Gastrocnemius medialis (tissue), 4 donors: ENCODE measurements around the gene UQCC5.

Source experiments
- CTCF ChIP-seq, 5 experiments: fragments of 450-650 bp in 3 of 5; fragments of 200-600 bp in 2 of 5; sonication (generic) in 2 of 5; IDR thresholded peaks in 4 of 5; conservative IDR thresholded peaks in 1 of 5; 1 replicate in 4 of 5; 2 replicates in 1 of 5; pipeline ENCODE4 v1.5.1; 2016 to 2019; ENCODE audit warnings: antibody characterized with exemption in 5 of 5, mild to moderate bottlenecking in 3 of 5, moderate library complexity in 3 of 5
- POLR2A ChIP-seq, 2 donors: fragments of 450-650 bp; IDR thresholded peaks; one replicate each; pipeline ENCODE4 v1.6.1; 2017; ENCODE audit warnings: antibody characterized with exemption in 2 of 2, mild to moderate bottlenecking in 2 of 2, moderate library complexity in 2 of 2

- TF ChIP-seq POLR2A (IDR thresholded peaks at IDR 0.05): no peak
- TF ChIP-seq CTCF (IDR thresholded peaks at IDR 0.05 in 4 of 5, conservative IDR thresholded peaks at IDR 0.05 in 1 of 5): no peak
Measured at GRCh38 chr3:52512105-52512504, 24.3 kb upstream of the UQCC5 start.
